ENCODE measurements around the gene MAT2B. TPM values are rescaled to one million over a fixed set of nuclear protein-coding genes. Genes with fewer than 3 reads are reported as not detected.

Gene MAT2B
- total and polyA plus RNA-seq, 2 of the 8 experiments (the other 6 are each of a cell fraction or from before 2014, with no cell fraction given), result 33.9 to 65.2 TPM

GRCh38 chr5:163540696-163541095, 35.3 kb downstream of the MAT2B start:
- DNase-seq (ENCODE audit: low read depth in 1 of 2, low spot score in 2 of 2) (no peak), FAIRE-seq (no peak)
- Histone ChIP-seq H3K23ac (ENCODE audit: insufficient read length) (no peak overlapping the region), H3K23me2 (ENCODE audit: low read depth, low read length) (no peaks in the 10 kb centered on the region), H3K14ac (ENCODE audit: insufficient read length) (no peak overlapping the region), H2AFZ (ENCODE audit: low read length) (no peak overlapping the region), H3K27me3 (replicated peaks in 1 of 4; ENCODE audit: control insufficient read depth in 3 of 4, extremely low read depth in 1 of 4, insufficient read depth in 3 of 4, low read length in 3 of 4) (no peaks in the 10 kb centered on the region), H2BK120ac (replicated peaks; ENCODE audit: low read depth, low read length) (no peak overlapping the region), H3K9ac (replicated peaks in 1 of 4; ENCODE audit: extremely low read depth in 1 of 4, low read depth in 3 of 4, low read length in 3 of 4) (no peak overlapping the region), H3K79me1 (ENCODE audit: low read depth, low read length) (no peaks in the 10 kb centered on the region), H3K4me3 (ENCODE audit: extremely low read depth in 1 of 4, insufficient read depth in 2 of 4, low read depth in 3 of 4, low read length in 4 of 4) (no peak overlapping the region), H3K9me3 (ENCODE audit: insufficient read depth in 2 of 2, low read depth in 1 of 2, low read length in 1 of 2) (no peaks in the 10 kb centered on the region), H4K5ac (ENCODE audit: insufficient read length, low read depth, low read length) (no peak overlapping the region), H3K79me2 (ENCODE audit: control insufficient read depth in 1 of 2, insufficient read depth in 2 of 2, low read length in 2 of 2) (no peaks in the 10 kb centered on the region), H3K4ac (replicated peaks; ENCODE audit: insufficient read length, low read depth, low read length) (no peak overlapping the region), H3K4me1 (replicated peaks in 1 of 4; ENCODE audit: control insufficient read depth in 3 of 4, insufficient read depth in 4 of 4, low read length in 3 of 4) (peaks cover 0 to 10% (median 8%) of the 10 kb centered on the region in 4 experiments; a peak in 3 of 7 replicates), H4K91ac (replicated peaks; ENCODE audit: insufficient read length, low read length) (no peak overlapping the region), H2BK12ac (ENCODE audit: low read depth, low read length) (no peak overlapping the region), H3K18ac (ENCODE audit: extremely low read depth, low read length) (no peak overlapping the region), H3K27ac (ENCODE audit: low read depth, low read length) (no peak overlapping the region), H2BK5ac (ENCODE audit: low read depth, low read length) (no peak overlapping the region), H2BK20ac (ENCODE audit: low read length) (no peak overlapping the region), H4K20me1 (replicated peaks in 1 of 2; ENCODE audit: control insufficient read depth in 1 of 2, insufficient read depth in 2 of 2, low read length in 2 of 2) (no peaks in the 10 kb centered on the region), H2BK15ac (ENCODE audit: low read length) (no peak overlapping the region), H3K56ac (replicated peaks; ENCODE audit: insufficient read length, low read depth, low read length) (no peak overlapping the region), H3K36me3 (ENCODE audit: control insufficient read depth in 2 of 4, insufficient read depth in 4 of 4, low read length in 3 of 4) (no peaks in the 10 kb centered on the region), H4K8ac (ENCODE audit: extremely low read depth, insufficient read depth, low read length) (no peak overlapping the region), H3K4me2 (ENCODE audit: insufficient read depth in 1 of 2, low read depth in 2 of 2, low read length in 2 of 2) (no peak overlapping the region), H2AK5ac (ENCODE audit: low read depth, low read length) (no peak overlapping the region)
- WGBS, 2 experiments (ENCODE audit: extremely low coverage in 1 of 2, insufficient coverage in 1 of 2, insufficient read length in 1 of 2, insufficient replicate concordance in 2 of 2, low coverage in 1 of 2, low lambda C conversion rate in 2 of 2, missing lambda C conversion rate in 1 of 2), result 89% methylated on average over 1 of the region's 1 CpG; no CpG with 5 or more reads in 1 of the 2 experiments
- POLR2A ChIA-PET (ENCODE audit: partially characterized antibody), result no interaction called here
- TF ChIP-seq JUN (IDR thresholded peaks at IDR 0.05; ENCODE audit: low read depth, low read length) (no peak), CHD2 (IDR thresholded peaks at IDR 0.05; ENCODE audit: low read length) (no peak), BCL11A (IDR thresholded peaks at IDR 0.05; ENCODE audit: low read depth in 2 of 2, low read length in 2 of 2) (no peak), HDAC6 (IDR thresholded peaks at IDR 0.05; ENCODE audit: low read depth, low read length) (no peak)
- CTCF ChIA-PET (ENCODE audit: partially characterized antibody), result interaction anchor here (1.6 kb wide), 1 partner anchor 10 kb away, joined by 3 read pairs; no protein-coding TSS in a partner anchor
